WERI-Rb-1 (cell line): ENCODE results near the gene LRRC37B.

Experiments
- DNase-seq: peaks from one replicate; pipeline ENCODE4 v3.0.0-alpha.2; 2020
- H3K27ac ChIP-seq: fragments of 250-450 bp; sonication (Bioruptor Pico); 2 replicates; pipeline ENCODE4 v1.5.1; 2020; ENCODE audit warnings: mild to moderate bottlenecking, moderate library complexity
- H3K27me3 ChIP-seq: fragments of 250-450 bp; sonication (Bioruptor Pico); 2 replicates; pipeline ENCODE4 v1.5.1; 2021; ENCODE audit warnings: mild to moderate bottlenecking, low read depth, moderate library complexity; ENCODE audit not compliant: insufficient read depth, severe bottlenecking
- H3K36me3 ChIP-seq: fragments of 250-450 bp; sonication (Bioruptor Pico); 2 replicates; pipeline ENCODE4 v1.5.1; 2020; ENCODE audit warnings: mild to moderate bottlenecking, moderate library complexity
- H3K4me3 ChIP-seq: 2 replicates; pipeline ENCODE4 v1.5.1; 2011; ENCODE audit warnings: low read depth, mild to moderate bottlenecking, control low read depth, low read length
- H3K9me3 ChIP-seq: fragments of 250-450 bp; sonication (Bioruptor Pico); 2 replicates; pipeline ENCODE4 v1.5.1; 2021; ENCODE audit warnings: mild to moderate bottlenecking, moderate library complexity; ENCODE audit not compliant: severe bottlenecking
- TF ChIP-seq, protein P1 (sequence below): IDR thresholded peaks from 2 replicates; pipeline ENCODE4 v1.5.1; 2011; ENCODE audit warnings: low read depth, mild to moderate bottlenecking, control low read depth, inconsistent platforms, low read length

The LRRC37B gene

DNA sequence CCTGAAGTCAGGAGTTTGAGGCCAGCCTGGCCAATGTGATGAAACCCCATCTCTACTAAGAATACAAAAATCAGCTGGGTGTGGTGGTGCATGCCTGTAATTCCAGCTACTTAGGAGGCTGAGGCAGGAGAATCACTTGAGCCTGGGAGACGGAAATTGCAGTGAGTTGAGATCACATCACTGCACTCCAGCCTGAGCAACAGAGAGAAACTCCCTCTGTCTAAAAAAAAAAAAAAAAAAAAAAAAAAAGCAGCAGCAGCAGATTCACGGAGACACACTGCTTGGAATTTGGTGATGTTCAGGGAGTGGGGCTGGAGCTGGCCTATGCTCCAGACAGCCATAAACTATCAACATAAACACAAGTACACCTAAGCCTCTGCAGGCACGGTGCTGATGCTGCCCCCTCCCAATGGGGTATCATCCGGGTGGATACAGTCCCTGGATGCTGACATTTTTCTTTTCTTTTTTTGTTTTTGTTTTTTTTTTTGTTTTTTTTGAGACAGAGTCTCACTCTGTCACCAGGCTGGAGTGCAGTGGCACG is 95.5 kb downstream of the LRRC37B start:
- DNase-seq = no peak
- H3K27me3 ChIP-seq = no peaks in the 10 kb centered on the region
- H3K4me3 ChIP-seq = no peak overlapping the region
- H3K36me3 ChIP-seq = no peaks in the 10 kb centered on the region
- no peaks in the 10 kb centered on the region for H3K9me3 ChIP-seq
- TF ChIP-seq, protein P1, sequence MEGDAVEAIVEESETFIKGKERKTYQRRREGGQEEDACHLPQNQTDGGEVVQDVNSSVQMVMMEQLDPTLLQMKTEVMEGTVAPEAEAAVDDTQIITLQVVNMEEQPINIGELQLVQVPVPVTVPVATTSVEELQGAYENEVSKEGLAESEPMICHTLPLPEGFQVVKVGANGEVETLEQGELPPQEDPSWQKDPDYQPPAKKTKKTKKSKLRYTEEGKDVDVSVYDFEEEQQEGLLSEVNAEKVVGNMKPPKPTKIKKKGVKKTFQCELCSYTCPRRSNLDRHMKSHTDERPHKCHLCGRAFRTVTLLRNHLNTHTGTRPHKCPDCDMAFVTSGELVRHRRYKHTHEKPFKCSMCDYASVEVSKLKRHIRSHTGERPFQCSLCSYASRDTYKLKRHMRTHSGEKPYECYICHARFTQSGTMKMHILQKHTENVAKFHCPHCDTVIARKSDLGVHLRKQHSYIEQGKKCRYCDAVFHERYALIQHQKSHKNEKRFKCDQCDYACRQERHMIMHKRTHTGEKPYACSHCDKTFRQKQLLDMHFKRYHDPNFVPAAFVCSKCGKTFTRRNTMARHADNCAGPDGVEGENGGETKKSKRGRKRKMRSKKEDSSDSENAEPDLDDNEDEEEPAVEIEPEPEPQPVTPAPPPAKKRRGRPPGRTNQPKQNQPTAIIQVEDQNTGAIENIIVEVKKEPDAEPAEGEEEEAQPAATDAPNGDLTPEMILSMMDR = no peak
- no peak overlapping the region for H3K27ac ChIP-seq
